Neural progenitor cell (in vitro differentiated cells): ENCODE measurements around the gene NFATC2.

Experiments used
- CTCF ChIP-seq: fragments of 200-600 bp; sonication (generic); IDR thresholded peaks from 2 replicates; pipeline ENCODE4 v1.5.1; 2017; ENCODE audit warnings: antibody characterized with exemption, mild to moderate bottlenecking
- EZH2 ChIP-seq: fragments of 200-600 bp; sonication (generic); IDR thresholded peaks from 2 replicates; pipeline ENCODE4 v1.6.1; 2017; ENCODE audit warnings: antibody characterized with exemption, mild to moderate bottlenecking, moderate library complexity

DNA sequence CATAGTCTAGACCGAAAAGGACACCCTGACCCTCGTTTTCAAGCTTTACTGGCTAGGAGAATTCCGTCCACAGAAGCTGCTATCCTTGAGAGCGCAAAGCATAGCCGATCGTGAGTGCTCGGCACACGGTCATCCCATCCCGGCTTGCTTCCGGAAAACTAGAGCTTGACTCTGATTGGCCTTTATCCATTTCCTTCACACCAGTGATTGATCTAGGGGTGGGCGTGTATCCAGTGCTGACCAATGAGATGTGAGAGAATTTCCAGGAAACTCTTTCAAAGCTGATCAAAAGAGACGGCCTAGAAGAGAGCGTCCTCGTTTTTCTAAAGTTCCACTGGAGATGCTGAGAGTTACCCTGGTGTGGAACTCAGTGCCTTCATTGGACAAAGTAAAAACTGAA lies 41.0 kb upstream of the NFATC2 start:
- TF ChIP-seq CTCF (no peak), EZH2 (no peak)
